A549 (cell line): ENCODE results near the gene MARK3. TPM values are rescaled to one million over a fixed set of nuclear protein-coding genes. Genes with fewer than 3 reads are reported as not detected.

Experiments used
- BHLHE40 ChIP-seq: IDR thresholded peaks from 2 replicates; pipeline ENCODE4 v1.6.1; 2012; ENCODE audit warnings: low read depth, low read length, inconsistent platforms
- CBX8 ChIP-seq: fragments of 200-600 bp; sonication (generic); IDR thresholded peaks from 2 replicates; pipeline ENCODE4 v1.6.1; 2016
- CHD2 ChIP-seq: fragments of 150-350 bp; IDR thresholded peaks from 2 replicates; pipeline ENCODE4 v1.6.1; 2014; ENCODE audit warnings: low read length; ENCODE audit not compliant: partially characterized antibody
- CHD4 ChIP-seq: fragments of 200-600 bp; sonication (generic); IDR thresholded peaks from 2 replicates; pipeline ENCODE4 v1.6.1; 2016; ENCODE audit warnings: antibody characterized with exemption, mild to moderate bottlenecking, borderline replicate concordance
- EHF ChIP-seq: fragments of 250-450 bp; sonication (Bioruptor Pico); IDR thresholded peaks from 2 replicates; pipeline ENCODE4 v1.5.0; 2020; ENCODE audit warnings: mild to moderate bottlenecking
- EP300 ChIP-seq, 2 experiments: fragments of >200 bp; sonication (Bioruptor Twin); formaldehyde crosslinking; IDR thresholded peaks; 2 replicates in 1 of 2; 3 replicates in 1 of 2; pipeline ENCODE4 v1.6.1; 2016 to 2017
- FOSB ChIP-seq: fragments of 250-450 bp; sonication (Bioruptor Pico); IDR thresholded peaks from 2 replicates; pipeline ENCODE4 v1.5.0; 2020; ENCODE audit warnings: mild to moderate bottlenecking, moderate library complexity
- FOXS1 ChIP-seq: fragments of 250-450 bp; sonication (Bioruptor Pico); IDR thresholded peaks from 2 replicates; pipeline ENCODE4 v1.5.0; 2020; ENCODE audit warnings: mild to moderate bottlenecking, moderate library complexity
- GATA3 ChIP-seq: IDR thresholded peaks from 2 replicates; pipeline ENCODE4 v1.6.1; 2012; ENCODE audit warnings: borderline replicate concordance
- HDAC2 ChIP-seq: fragments of 200-600 bp; sonication (generic); IDR thresholded peaks from 2 replicates; pipeline ENCODE4 v1.6.1; 2016
- HOXA7 ChIP-seq: fragments of 250-450 bp; sonication (Bioruptor Pico); IDR thresholded peaks from 2 replicates; pipeline ENCODE4 v1.5.0; 2020; ENCODE audit warnings: mild to moderate bottlenecking, moderate library complexity
- JUN ChIP-seq, 2 experiments: fragments of >200 bp; sonication (Bioruptor Twin); formaldehyde crosslinking; IDR thresholded peaks; 2 replicates in 1 of 2; 3 replicates in 1 of 2; pipeline ENCODE4 v1.6.1; 2016 to 2017
- KDM1A ChIP-seq: fragments of 200-600 bp; sonication (generic); IDR thresholded peaks from 2 replicates; pipeline ENCODE4 v1.6.1; 2016; ENCODE audit warnings: low read depth, mild to moderate bottlenecking
- KDM5A ChIP-seq: fragments of 200-600 bp; sonication (generic); IDR thresholded peaks from 2 replicates; pipeline ENCODE4 v1.6.1; 2016; ENCODE audit warnings: antibody characterized with exemption, mild to moderate bottlenecking
- MAFK ChIP-seq: fragments of 450-650 bp; IDR thresholded peaks from 2 replicates; pipeline ENCODE4 v1.6.1; 2014; ENCODE audit not compliant: partially characterized antibody
- MYC ChIP-seq: IDR thresholded peaks from 2 replicates; pipeline ENCODE4 v1.6.1; 2012; ENCODE audit warnings: mild to moderate bottlenecking, inconsistent platforms, low read length, improper control_type of control experiment, borderline replicate concordance
- NR3C1 ChIP-seq: fragments of >200 bp; sonication (Bioruptor Twin); formaldehyde crosslinking; IDR thresholded peaks from 3 replicates; pipeline ENCODE4 v1.6.1; 2017
- POLR2A ChIP-seq: IDR thresholded peaks from 2 replicates; pipeline ENCODE4 v1.6.1; 2012; ENCODE audit warnings: mild to moderate bottlenecking, low read length
- RAD21 ChIP-seq, 2 experiments: fragments of >200 bp in 1 of 2; sonication (Bioruptor Twin) in 1 of 2; formaldehyde crosslinking in 1 of 2; IDR thresholded peaks in 1 of 2; conservative IDR thresholded peaks in 1 of 2; 2 replicates in 1 of 2; 3 replicates in 1 of 2; pipeline ENCODE4 v1.6.1; 2012 to 2018; ENCODE audit warnings: inconsistent platforms in 1 of 2
- RARB ChIP-seq: fragments of 250-450 bp; sonication (Bioruptor Pico); IDR thresholded peaks from 2 replicates; pipeline ENCODE4 v1.8.0; 2021; ENCODE audit warnings: mild to moderate bottlenecking, moderate library complexity
- RCOR1 ChIP-seq: fragments of 150-350 bp; IDR thresholded peaks from 2 replicates; pipeline ENCODE4 v1.6.1; 2014; ENCODE audit warnings: antibody characterized with exemption, low read length, low read depth
- RNF2 ChIP-seq: fragments of 200-600 bp; sonication (generic); IDR thresholded peaks from 2 replicates; pipeline ENCODE4 v1.6.1; 2016; ENCODE audit warnings: low read depth, mild to moderate bottlenecking, antibody characterized with exemption, moderate library complexity, borderline replicate concordance
- SREBF2 ChIP-seq: fragments of 450-650 bp; IDR thresholded peaks from 2 replicates; pipeline ENCODE4 v1.6.1; 2014; ENCODE audit warnings: mild to moderate bottlenecking, moderate library complexity
- TP53 ChIP-seq: fragments of 250-450 bp; sonication (Bioruptor Pico); IDR thresholded peaks from 2 replicates; pipeline ENCODE4 v1.5.0; 2021; ENCODE audit warnings: mild to moderate bottlenecking, moderate library complexity
- ZC3H11A ChIP-seq: fragments of 450-650 bp; IDR thresholded peaks from 2 replicates; pipeline ENCODE4 v1.6.1; 2014; ENCODE audit warnings: antibody characterized with exemption, mild to moderate bottlenecking
- ZFP36 ChIP-seq: fragments of 450-650 bp; IDR thresholded peaks from 2 replicates; pipeline ENCODE4 v1.6.1; 2014; ENCODE audit warnings: borderline replicate concordance; ENCODE audit not compliant: partially characterized antibody
- polyA plus RNA-seq, 4 experiments: library from polyadenylated mRNA; depleted of rRNA in 3 of 4; stranded (reverse); fragments of >200 nt; fragmentation: RNase III in 1 of 4; extraction: RNeasy Plus Mini Kit Qiagen cat#74134 plus additional on column Dnase treatment in 1 of 4; gene quantifications; 2 replicates in 3 of 4; 3 replicates in 1 of 4; pipeline ENCODE4 v1.2.3, GENCODE V29; 2011 to 2017
- TF ChIP-seq, protein P1 (sequence below): fragments of 200-600 bp; sonication (generic); IDR thresholded peaks from 2 replicates; pipeline ENCODE4 v1.6.1; 2016; ENCODE audit warnings: antibody characterized with exemption, mild to moderate bottlenecking, moderate library complexity
- TF ChIP-seq, protein P2 (sequence below): fragments of >200 bp; sonication (Bioruptor Twin); formaldehyde crosslinking; IDR thresholded peaks from 2 replicates; pipeline ENCODE4 v1.6.1; 2016
- TF ChIP-seq, protein P3 (sequence below): IDR thresholded peaks from 2 replicates; pipeline ENCODE4 v1.6.1; 2012
- TF ChIP-seq, protein P4 (sequence below): fragments of 250-450 bp; sonication (Bioruptor Pico); IDR thresholded peaks from 2 replicates; pipeline ENCODE4 v1.5.0; 2020; ENCODE audit warnings: low read depth, mild to moderate bottlenecking, moderate library complexity
- TF ChIP-seq, protein P5 (sequence below): fragments of 250-450 bp; sonication (Bioruptor Pico); IDR thresholded peaks from 2 replicates; pipeline ENCODE4 v1.5.0; 2021; ENCODE audit warnings: mild to moderate bottlenecking, moderate library complexity, borderline replicate concordance
- TF ChIP-seq, protein P6 (sequence below): IDR thresholded peaks from 2 replicates; pipeline ENCODE4 v1.6.1; 2012

The MARK3 gene
- polyA plus RNA-seq, 2 of the 4 experiments (the other 2 are of a cell fraction): 59.7 to 97.6 TPM

DNA sequence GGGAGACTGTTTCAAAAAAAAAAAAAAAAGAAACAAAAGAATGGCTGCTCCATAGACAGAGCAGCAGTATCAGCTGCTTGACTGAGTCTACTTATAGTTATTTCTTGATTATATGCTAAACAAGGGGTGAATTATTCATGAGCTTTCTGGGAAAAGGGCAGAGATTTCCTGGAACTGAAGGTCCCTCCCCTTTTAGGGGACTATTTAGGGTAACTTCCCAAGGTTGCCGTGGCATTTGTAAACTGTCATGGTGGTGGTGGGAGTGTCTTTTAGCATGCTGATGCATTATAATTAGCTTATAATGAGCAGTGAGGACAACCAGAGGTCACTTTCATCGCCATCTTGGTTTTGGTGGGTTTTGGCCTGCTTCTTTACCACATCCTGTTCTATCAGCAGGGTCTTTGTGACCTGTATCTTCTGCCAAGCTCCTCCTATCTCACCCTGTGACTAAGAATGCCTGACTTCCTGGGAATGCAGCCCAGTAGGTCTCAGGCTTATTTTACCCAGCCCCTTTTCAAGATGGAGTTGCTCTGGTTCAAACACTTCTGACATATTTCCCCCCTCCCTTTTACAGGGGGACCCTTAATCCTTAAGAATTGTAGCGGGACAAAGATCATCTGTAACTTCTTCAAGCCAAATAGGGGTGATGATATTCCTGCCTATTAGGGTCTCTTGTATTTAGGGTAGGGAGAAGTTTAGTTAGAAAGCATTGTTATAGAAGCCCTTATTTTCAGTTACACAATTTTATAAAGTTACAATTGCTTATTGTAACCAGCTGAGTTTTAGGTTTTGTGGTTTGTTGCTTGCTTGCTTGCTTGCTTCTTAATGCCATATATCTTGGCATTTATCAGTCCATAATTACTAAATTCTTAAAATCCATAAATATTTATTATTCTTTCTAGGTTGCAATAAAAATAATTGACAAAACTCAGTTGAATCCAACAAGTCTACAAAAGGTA is 42.5 kb downstream of the MARK3 start (continued):
- TF ChIP-seq CHD2: no peak
- TF ChIP-seq CHD4: no peak
- TF ChIP-seq EP300 (IDR thresholded peaks at IDR 0.05): no peak
- TF ChIP-seq GATA3: no peak
- no peak for TF ChIP-seq BHLHE40
- no peak for TF ChIP-seq RAD21 (conservative IDR thresholded peaks at IDR 0.05 in 1 of 2, IDR thresholded peaks at IDR 0.05 in 1 of 2)
- TF ChIP-seq MYC: no peak
- peak; percentile 95 for TF ChIP-seq FOXS1
- peak; percentile 94 for TF ChIP-seq HOXA7
- TF ChIP-seq EHF (CRISPR knock-in tag): peak; percentile 98
- no peak for TF ChIP-seq ZC3H11A
- TF ChIP-seq, protein P1, sequence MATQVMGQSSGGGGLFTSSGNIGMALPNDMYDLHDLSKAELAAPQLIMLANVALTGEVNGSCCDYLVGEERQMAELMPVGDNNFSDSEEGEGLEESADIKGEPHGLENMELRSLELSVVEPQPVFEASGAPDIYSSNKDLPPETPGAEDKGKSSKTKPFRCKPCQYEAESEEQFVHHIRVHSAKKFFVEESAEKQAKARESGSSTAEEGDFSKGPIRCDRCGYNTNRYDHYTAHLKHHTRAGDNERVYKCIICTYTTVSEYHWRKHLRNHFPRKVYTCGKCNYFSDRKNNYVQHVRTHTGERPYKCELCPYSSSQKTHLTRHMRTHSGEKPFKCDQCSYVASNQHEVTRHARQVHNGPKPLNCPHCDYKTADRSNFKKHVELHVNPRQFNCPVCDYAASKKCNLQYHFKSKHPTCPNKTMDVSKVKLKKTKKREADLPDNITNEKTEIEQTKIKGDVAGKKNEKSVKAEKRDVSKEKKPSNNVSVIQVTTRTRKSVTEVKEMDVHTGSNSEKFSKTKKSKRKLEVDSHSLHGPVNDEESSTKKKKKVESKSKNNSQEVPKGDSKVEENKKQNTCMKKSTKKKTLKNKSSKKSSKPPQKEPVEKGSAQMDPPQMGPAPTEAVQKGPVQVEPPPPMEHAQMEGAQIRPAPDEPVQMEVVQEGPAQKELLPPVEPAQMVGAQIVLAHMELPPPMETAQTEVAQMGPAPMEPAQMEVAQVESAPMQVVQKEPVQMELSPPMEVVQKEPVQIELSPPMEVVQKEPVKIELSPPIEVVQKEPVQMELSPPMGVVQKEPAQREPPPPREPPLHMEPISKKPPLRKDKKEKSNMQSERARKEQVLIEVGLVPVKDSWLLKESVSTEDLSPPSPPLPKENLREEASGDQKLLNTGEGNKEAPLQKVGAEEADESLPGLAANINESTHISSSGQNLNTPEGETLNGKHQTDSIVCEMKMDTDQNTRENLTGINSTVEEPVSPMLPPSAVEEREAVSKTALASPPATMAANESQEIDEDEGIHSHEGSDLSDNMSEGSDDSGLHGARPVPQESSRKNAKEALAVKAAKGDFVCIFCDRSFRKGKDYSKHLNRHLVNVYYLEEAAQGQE: no peak
- no peak for TF ChIP-seq NR3C1
- TF ChIP-seq, protein P2, sequence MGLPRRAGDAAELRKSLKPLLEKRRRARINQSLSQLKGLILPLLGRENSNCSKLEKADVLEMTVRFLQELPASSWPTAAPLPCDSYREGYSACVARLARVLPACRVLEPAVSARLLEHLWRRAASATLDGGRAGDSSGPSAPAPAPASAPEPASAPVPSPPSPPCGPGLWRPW: no peak
- TF ChIP-seq, protein P3, sequence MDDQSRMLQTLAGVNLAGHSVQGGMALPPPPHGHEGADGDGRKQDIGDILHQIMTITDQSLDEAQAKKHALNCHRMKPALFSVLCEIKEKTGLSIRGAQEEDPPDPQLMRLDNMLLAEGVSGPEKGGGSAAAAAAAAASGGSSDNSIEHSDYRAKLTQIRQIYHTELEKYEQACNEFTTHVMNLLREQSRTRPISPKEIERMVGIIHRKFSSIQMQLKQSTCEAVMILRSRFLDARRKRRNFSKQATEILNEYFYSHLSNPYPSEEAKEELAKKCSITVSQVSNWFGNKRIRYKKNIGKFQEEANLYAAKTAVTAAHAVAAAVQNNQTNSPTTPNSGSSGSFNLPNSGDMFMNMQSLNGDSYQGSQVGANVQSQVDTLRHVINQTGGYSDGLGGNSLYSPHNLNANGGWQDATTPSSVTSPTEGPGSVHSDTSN: no peak
- no peak for TF ChIP-seq RNF2
- no peak for TF ChIP-seq CBX8
- TF ChIP-seq, protein P4, sequence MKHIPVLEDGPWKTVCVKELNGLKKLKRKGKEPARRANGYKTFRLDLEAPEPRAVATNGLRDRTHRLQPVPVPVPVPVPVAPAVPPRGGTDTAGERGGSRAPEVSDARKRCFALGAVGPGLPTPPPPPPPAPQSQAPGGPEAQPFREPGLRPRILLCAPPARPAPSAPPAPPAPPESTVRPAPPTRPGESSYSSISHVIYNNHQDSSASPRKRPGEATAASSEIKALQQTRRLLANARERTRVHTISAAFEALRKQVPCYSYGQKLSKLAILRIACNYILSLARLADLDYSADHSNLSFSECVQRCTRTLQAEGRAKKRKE: peak; percentile 98
- no peak for TF ChIP-seq KDM1A
- TF ChIP-seq, protein P5, sequence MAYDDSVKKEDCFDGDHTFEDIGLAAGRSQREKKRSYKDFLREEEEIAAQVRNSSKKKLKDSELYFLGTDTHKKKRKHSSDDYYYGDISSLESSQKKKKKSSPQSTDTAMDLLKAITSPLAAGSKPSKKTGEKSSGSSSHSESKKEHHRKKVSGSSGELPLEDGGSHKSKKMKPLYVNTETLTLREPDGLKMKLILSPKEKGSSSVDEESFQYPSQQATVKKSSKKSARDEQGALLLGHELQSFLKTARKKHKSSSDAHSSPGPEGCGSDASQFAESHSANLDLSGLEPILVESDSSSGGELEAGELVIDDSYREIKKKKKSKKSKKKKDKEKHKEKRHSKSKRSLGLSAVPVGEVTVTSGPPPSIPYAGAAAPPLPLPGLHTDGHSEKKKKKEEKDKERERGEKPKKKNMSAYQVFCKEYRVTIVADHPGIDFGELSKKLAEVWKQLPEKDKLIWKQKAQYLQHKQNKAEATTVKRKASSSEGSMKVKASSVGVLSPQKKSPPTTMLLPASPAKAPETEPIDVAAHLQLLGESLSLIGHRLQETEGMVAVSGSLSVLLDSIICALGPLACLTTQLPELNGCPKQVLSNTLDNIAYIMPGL: 0 out of 2 replicates have a peak, but pooled peaks have one; percentile 37
- TF ChIP-seq HDAC2: no peak
- TF ChIP-seq SREBF2: no peak
- TF ChIP-seq KDM5A: no peak
- no peak for TF ChIP-seq POLR2A
- TF ChIP-seq, protein P6, sequence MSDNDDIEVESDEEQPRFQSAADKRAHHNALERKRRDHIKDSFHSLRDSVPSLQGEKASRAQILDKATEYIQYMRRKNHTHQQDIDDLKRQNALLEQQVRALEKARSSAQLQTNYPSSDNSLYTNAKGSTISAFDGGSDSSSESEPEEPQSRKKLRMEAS: no peak
- peak; percentile 91 for TF ChIP-seq TP53 (CRISPR knock-in tag)
- TF ChIP-seq FOSB (CRISPR knock-in tag): peak; percentile 75
- TF ChIP-seq RARB (CRISPR knock-in tag): peak; percentile 57; the same call in 1 of the 2 replicates
- no peak for TF ChIP-seq ZFP36
- no peak for TF ChIP-seq MAFK
- TF ChIP-seq JUN (IDR thresholded peaks at IDR 0.05): no peak
- no peak for TF ChIP-seq RCOR1
- TF ChIP-seq, all 56 proteins: peak for 14
